Loucy (cell line): ENCODE measurements around the gene SHROOM3.

Source experiments
- H2AFZ ChIP-seq: fragments of 200-600 bp; sonication (generic); 2 replicates; pipeline ENCODE4 v1.6.0; 2016; ENCODE audit warnings: antibody characterized with exemption, mild to moderate bottlenecking, low read length, moderate library complexity
- H3F3A ChIP-seq: fragments of 200-600 bp; 2 replicates; pipeline ENCODE4 v1.6.0; 2016; ENCODE audit warnings: antibody characterized with exemption, low read depth, mild to moderate bottlenecking
- H3K27me3 ChIP-seq: fragments of 200-600 bp; sonication (generic); 2 replicates; pipeline ENCODE4 v1.6.1; 2014; ENCODE audit warnings: low read length, mild to moderate bottlenecking; ENCODE audit not compliant: insufficient read depth, poor library complexity, severe bottlenecking
- H3K36me3 ChIP-seq: fragments of 200-600 bp; sonication (generic); 2 replicates; pipeline ENCODE4 v1.6.1; 2016; ENCODE audit warnings: low read length; ENCODE audit not compliant: insufficient read depth
- H3K4me1 ChIP-seq: fragments of 200-600 bp; sonication (generic); 2 replicates; pipeline ENCODE4 v1.5.1; 2014; ENCODE audit warnings: low read length, mild to moderate bottlenecking; ENCODE audit not compliant: insufficient read depth, poor library complexity, severe bottlenecking
- H3K4me2 ChIP-seq: fragments of 200-600 bp; sonication (generic); 2 replicates; pipeline ENCODE4 v1.6.0; 2014; ENCODE audit warnings: antibody characterized with exemption, low read length, low read depth, mild to moderate bottlenecking; ENCODE audit not compliant: poor library complexity, severe bottlenecking
- H3K4me3 ChIP-seq: fragments of 200-600 bp; sonication (generic); 2 replicates; pipeline ENCODE4 v1.5.1; 2014; ENCODE audit warnings: low read length, mild to moderate bottlenecking, mixed read lengths; ENCODE audit not compliant: poor library complexity, severe bottlenecking
- H3K79me2 ChIP-seq: fragments of 200-600 bp; sonication (generic); 2 replicates; pipeline ENCODE4 v1.6.1; 2014; ENCODE audit warnings: low read length; ENCODE audit not compliant: insufficient read depth
- H3K9ac ChIP-seq: fragments of 200-600 bp; sonication (generic); 2 replicates; pipeline ENCODE4 v1.6.0; 2014; ENCODE audit warnings: mild to moderate bottlenecking, low read depth, low read length, moderate library complexity; ENCODE audit not compliant: poor library complexity, severe bottlenecking
- H3K9me2 ChIP-seq: fragments of 200-600 bp; sonication (generic); replicated peaks from 2 replicates; pipeline ENCODE4 v1.6.1; 2016; ENCODE audit warnings: low read depth, low read length, mixed read lengths
- H3K9me3 ChIP-seq: fragments of 200-600 bp; sonication (generic); 2 replicates; pipeline ENCODE4 v1.6.1; 2014; ENCODE audit warnings: mild to moderate bottlenecking, antibody characterized with exemption, low read length, low read depth; ENCODE audit not compliant: insufficient read depth
- H4K20me1 ChIP-seq: fragments of 200-600 bp; sonication (generic); 2 replicates; pipeline ENCODE4 v1.6.0; 2014; ENCODE audit warnings: antibody characterized with exemption, low read length, mild to moderate bottlenecking; ENCODE audit not compliant: insufficient read depth, poor library complexity, severe bottlenecking
- EZH2phosphoT487 ChIP-seq: fragments of 200-600 bp; IDR thresholded peaks from 2 replicates; pipeline ENCODE4 v1.6.1; 2018; ENCODE audit warnings: antibody characterized with exemption, mild to moderate bottlenecking, moderate library complexity, borderline replicate concordance
- TF ChIP-seq, protein P1 (sequence below): fragments of 200-600 bp; sonication (generic); conservative IDR thresholded peaks from 2 replicates; pipeline ENCODE4 v1.5.1; 2014; ENCODE audit warnings: mild to moderate bottlenecking, antibody characterized with exemption, low read length

The SHROOM3 gene

DNA sequence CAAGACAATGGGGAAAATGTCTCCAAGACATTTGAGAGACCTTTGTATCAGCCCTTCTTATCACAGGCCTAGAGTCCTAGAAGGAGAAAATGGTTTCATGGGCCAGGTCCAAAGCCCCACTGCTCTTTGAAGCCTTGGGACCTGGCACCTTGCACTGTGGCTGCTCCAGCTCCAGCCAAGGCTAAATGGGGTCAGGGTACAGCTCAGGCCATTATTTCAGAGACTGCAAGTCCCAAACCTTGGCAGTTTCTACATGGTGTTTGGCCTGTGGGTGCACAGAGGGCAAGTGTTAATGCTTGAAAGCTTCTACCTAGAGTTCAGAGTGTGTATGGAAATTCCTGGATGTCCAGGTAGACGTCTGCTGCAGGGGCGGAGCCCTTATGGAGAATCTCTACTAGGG lies 28.5 kb downstream of the SHROOM3 start:
- Histone ChIP-seq H3K9me2 (no peaks in the 10 kb centered on the region), H3K9ac (no peak overlapping the region), H3K27me3 (no peaks in the 10 kb centered on the region), H3K36me3 (no peaks in the 10 kb centered on the region), H3K4me2 (no peak overlapping the region), H3F3A (no peaks in the 10 kb centered on the region; the same call in 1 of the 2 replicates), H4K20me1 (no peaks in the 10 kb centered on the region), H2AFZ (no peak overlapping the region), H3K79me2 (no peaks in the 10 kb centered on the region), H3K9me3 (peaks cover 6% of the 10 kb centered on the region; the same call in 1 of the 2 replicates), H3K4me3 (no peak overlapping the region), H3K4me1 (peaks cover 5% of the 10 kb centered on the region)
- no peak for TF ChIP-seq EZH2phosphoT487
- TF ChIP-seq, protein P1, sequence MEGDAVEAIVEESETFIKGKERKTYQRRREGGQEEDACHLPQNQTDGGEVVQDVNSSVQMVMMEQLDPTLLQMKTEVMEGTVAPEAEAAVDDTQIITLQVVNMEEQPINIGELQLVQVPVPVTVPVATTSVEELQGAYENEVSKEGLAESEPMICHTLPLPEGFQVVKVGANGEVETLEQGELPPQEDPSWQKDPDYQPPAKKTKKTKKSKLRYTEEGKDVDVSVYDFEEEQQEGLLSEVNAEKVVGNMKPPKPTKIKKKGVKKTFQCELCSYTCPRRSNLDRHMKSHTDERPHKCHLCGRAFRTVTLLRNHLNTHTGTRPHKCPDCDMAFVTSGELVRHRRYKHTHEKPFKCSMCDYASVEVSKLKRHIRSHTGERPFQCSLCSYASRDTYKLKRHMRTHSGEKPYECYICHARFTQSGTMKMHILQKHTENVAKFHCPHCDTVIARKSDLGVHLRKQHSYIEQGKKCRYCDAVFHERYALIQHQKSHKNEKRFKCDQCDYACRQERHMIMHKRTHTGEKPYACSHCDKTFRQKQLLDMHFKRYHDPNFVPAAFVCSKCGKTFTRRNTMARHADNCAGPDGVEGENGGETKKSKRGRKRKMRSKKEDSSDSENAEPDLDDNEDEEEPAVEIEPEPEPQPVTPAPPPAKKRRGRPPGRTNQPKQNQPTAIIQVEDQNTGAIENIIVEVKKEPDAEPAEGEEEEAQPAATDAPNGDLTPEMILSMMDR: no peak

DNA sequence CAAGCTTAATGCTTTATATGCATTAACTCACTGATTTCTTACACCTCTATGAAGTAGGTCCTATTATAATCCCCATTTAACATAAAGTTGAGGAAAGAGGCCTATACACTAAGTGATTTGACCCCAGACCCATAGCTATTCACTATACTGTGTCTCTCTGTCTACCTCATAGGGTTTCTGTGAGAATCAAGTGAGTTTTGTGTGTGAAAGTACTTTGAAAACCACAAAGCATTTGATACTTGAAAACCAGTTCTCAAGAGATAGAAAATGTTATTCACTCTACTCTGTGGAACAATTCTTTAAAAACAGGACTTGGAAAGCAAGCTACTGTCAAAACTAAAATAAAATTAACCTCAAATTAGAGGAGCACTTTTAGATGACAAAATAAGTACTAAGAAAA lies 35.0 kb downstream of the SHROOM3 start:
- Histone ChIP-seq H4K20me1 (no peaks in the 10 kb centered on the region), H3K79me2 (no peaks in the 10 kb centered on the region), H3K36me3 (no peaks in the 10 kb centered on the region), H3K9ac (no peak overlapping the region), H3K4me2 (no peak overlapping the region), H2AFZ (no peak overlapping the region), H3K9me2 (no peaks in the 10 kb centered on the region), H3K27me3 (no peaks in the 10 kb centered on the region), H3K4me3 (no peak overlapping the region), H3F3A (no peaks in the 10 kb centered on the region; the same call in 1 of the 2 replicates), H3K4me1 (peaks cover 5% of the 10 kb centered on the region), H3K9me3 (no peaks in the 10 kb centered on the region)
- TF ChIP-seq EZH2phosphoT487: no peak
- TF ChIP-seq, protein P1: no peak

DNA sequence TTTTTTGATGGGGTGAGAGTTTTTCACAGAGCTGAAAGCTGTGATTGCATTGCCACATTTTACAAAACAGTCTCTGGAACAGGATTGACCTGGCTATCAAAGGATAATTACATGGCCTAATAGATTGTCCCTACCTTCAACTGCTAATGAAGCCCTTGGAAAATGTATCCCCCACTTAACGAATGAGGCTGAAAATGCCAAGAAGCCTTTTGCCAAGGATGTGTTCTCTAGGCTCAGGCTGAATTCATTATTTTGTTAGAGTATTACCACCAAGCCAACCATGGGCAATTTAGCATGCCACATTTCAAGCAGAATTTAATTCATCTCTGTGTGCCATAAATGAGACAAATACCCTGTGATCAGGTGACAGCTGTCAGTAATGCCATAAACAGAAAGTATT lies 35.5 kb downstream of the SHROOM3 start:
- no peaks in the 10 kb centered on the region for H3K36me3 ChIP-seq
- H3K9me2 ChIP-seq: no peaks in the 10 kb centered on the region
- H3K4me2 ChIP-seq: no peak overlapping the region
- no peaks in the 10 kb centered on the region; the same call in 1 of the 2 replicates for H3F3A ChIP-seq
- H3K79me2 ChIP-seq: no peaks in the 10 kb centered on the region
- no peaks in the 10 kb centered on the region for H3K9me3 ChIP-seq
- no peak overlapping the region for H3K9ac ChIP-seq
- H4K20me1 ChIP-seq: no peaks in the 10 kb centered on the region
- H3K4me1 ChIP-seq: peaks cover 5% of the 10 kb centered on the region
- H3K27me3 ChIP-seq: no peaks in the 10 kb centered on the region
- TF ChIP-seq, protein P1: no peak
- TF ChIP-seq EZH2phosphoT487: no peak
- no peak overlapping the region for H3K4me3 ChIP-seq
- H2AFZ ChIP-seq: 0 out of 2 replicates have a peak overlapping the region, but pooled peaks have one; percentile 19
